Kidney (tissue), 14 donors: ENCODE data around the gene FRAS1. TPM values are rescaled to one million over a fixed set of nuclear protein-coding genes. Genes with fewer than 3 reads are reported as not detected.

ENCODE experiments used
- DNase-seq, 5 donors: peaks; one replicate each; pipeline ENCODE4 v3.0.0-alpha.2; 2013 to 2020
- FAIRE-seq: peaks from 2 replicates; lab custom pipeline; 2012; peaks lifted over from hg19 to GRCh38; lab: Jason Lieb, UNC
- H3K27ac ChIP-seq, 2 donors: one replicate each; pipeline ENCODE4 v1.7.0; 2013; ENCODE audit warnings: low read depth in 2 of 2, low read length in 2 of 2, inconsistent platforms in 1 of 2
- H3K27me3 ChIP-seq: one replicate; pipeline ENCODE4 v1.7.1; 2013; ENCODE audit warnings: low read length, inconsistent platforms; ENCODE audit not compliant: control insufficient read depth, insufficient read depth
- H3K36me3 ChIP-seq, 3 donors: one replicate each; pipeline versions ENCODE4 v1.7.0 to v1.7.1; 2013; ENCODE audit warnings: low read length in 3 of 3, control low read depth in 1 of 3, inconsistent platforms in 1 of 3; ENCODE audit not compliant: insufficient read depth in 3 of 3, control insufficient read depth in 2 of 3
- H3K4me1 ChIP-seq, 3 donors: one replicate each; pipeline versions ENCODE4 v1.7.0 to v1.7.1; 2013; ENCODE audit warnings: low read length in 3 of 3, inconsistent platforms in 1 of 3, low read depth in 1 of 3; ENCODE audit not compliant: control insufficient read depth in 2 of 3, insufficient read depth in 2 of 3
- H3K4me3 ChIP-seq, 3 donors: one replicate each; pipeline versions ENCODE4 v1.7.0 to v1.8.1; 2013; ENCODE audit warnings: low read length in 3 of 3, control low read depth in 1 of 3, inconsistent platforms in 1 of 3
- H3K9ac ChIP-seq, 3 donors: one replicate each; pipeline versions ENCODE4 v1.7.0 to v1.7.1; 2013; ENCODE audit warnings: low read length in 3 of 3, control low read depth in 1 of 3, inconsistent platforms in 1 of 3
- H3K9me3 ChIP-seq, 3 donors: one replicate each; pipeline versions ENCODE4 v1.7.0 to v1.7.1; 2013; ENCODE audit warnings: low read length in 3 of 3, control low read depth in 1 of 3, inconsistent platforms in 1 of 3; ENCODE audit not compliant: control insufficient read depth in 2 of 3, insufficient read depth in 1 of 3
- CTCF ChIP-seq: IDR thresholded peaks from 3 replicates; pipeline ENCODE4 v1.5.1; 2012; ENCODE audit warnings: mild to moderate bottlenecking, moderate library complexity, borderline replicate concordance; ENCODE audit not compliant: insufficient read depth; ENCODE audit errors: extremely low read depth
- intact Hi-C: fragments of 100-400 bp; cut with DNase I; formaldehyde crosslinking; loops from one replicate; pipeline ENCODE4 v1.11.1; 2022
- polyA plus RNA-seq: library from polyadenylated mRNA; stranded (reverse); fragments of 350-450 nt; fragmentation: Illumina TruSeq; extraction: RNeasy Lipid Tissue Mini Kit (QIAGEN cat#74804); gene quantifications from one replicate; pipeline ENCODE4 v1.2.3, GENCODE V29; 2014; ENCODE audit warnings: low read depth, low replicate concordance; ENCODE audit not compliant: insufficient read depth
- total RNA-seq: library from RNA; stranded (reverse); fragmentation: NEBNext Ultra II Directional; extraction: Animal tissue kit (Norgen Biotek cat#: 25700); gene quantifications from one replicate; pipeline ENCODE4 v1.2.1, GENCODE V29; 2021
- donor health status: control.
- donor health status: control.
- donor health status: control.
- donor health status: control.
- donor health status: control.
- donor health status: DM: yes; HTN: yes; CAD: no.
- donor health status: Normal renal cell carcinoma (clear cell type).

Gene FRAS1
- total and polyA plus RNA-seq, 2 donors from 2014 or later, result 6.5 to 31.5 TPM

GRCh38 chr4:78395642-78396041 lies 338.5 kb downstream of the FRAS1 start:
- Histone ChIP-seq H3K9me3 (peaks cover 0 to 2% (median 0%) of the 10 kb centered on the region in 3 donors), H3K4me3 (no peak overlapping the region), H3K9ac (no peak overlapping the region), H3K4me1 (no peaks in the 10 kb centered on the region), H3K27me3 (no peaks in the 10 kb centered on the region), H3K36me3 (no peaks in the 10 kb centered on the region), H3K27ac (no peak overlapping the region)
- no peak for TF ChIP-seq CTCF
- DNase-seq (no peak), FAIRE-seq (no peak)
- intact Hi-C loops, result no loop called here

- H3K27me3 ChIP-seq, result no peaks in the 10 kb centered on the region
- intact Hi-C loops, result no loop called here
Observed at GRCh38 chr4:78396613-78397291, 339.6 kb downstream of the FRAS1 start.

DNA sequence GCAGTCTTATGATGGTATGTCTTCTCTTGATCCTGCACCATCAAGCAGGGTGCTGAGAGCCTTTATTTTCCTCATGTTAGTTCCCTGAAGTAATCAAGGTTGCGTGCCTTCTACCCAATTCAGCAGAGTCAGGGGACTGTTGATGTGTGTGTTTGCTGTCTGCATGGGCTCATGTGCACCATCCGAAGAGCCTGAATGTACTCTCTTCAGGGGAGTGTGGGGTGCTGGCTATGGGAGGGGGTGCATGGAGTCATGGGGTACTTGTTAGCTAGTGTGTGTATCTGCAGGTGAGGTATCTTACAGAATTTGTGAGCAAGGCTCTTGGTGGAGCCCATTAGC lies 340.1 kb downstream of the FRAS1 start:
- Histone ChIP-seq H3K4me3 (no peak overlapping the region), H3K4me1 (no peaks in the 10 kb centered on the region), H3K9ac (no peak overlapping the region), H3K9me3 (peaks cover 0 to 2% (median 0%) of the 10 kb centered on the region in 3 donors), H3K36me3 (peaks cover 0 to 4% (median 0%) of the 10 kb centered on the region in 3 donors), H3K27ac (no peak overlapping the region), H3K27me3 (no peaks in the 10 kb centered on the region)
- TF ChIP-seq CTCF, result no peak
- FAIRE-seq, result no peak
- DNase-seq, result no peak
- intact Hi-C loops, result no loop called here

More at GRCh38 chr4:78396613-78397291, 339.6 kb downstream of the FRAS1 start:
- Histone ChIP-seq H3K36me3 (peaks cover 0 to 4% (median 0%) of the 10 kb centered on the region in 3 donors), H3K4me3 (no peak overlapping the region), H3K9me3 (peaks cover 0 to 2% (median 0%) of the 10 kb centered on the region in 3 donors), H3K27ac (no peak overlapping the region), H3K9ac (no peak overlapping the region), H3K4me1 (no peaks in the 10 kb centered on the region)
- DNase-seq (no peak), FAIRE-seq (no peak)
- TF ChIP-seq CTCF, result no peak
